HEK293 (cell line): ENCODE results near the gene RFNG.

Source experiments
- FEZF1 ChIP-seq: fragments of 450-650 bp; formaldehyde crosslinking; IDR thresholded peaks from 2 replicates; pipeline ENCODE4 v1.5.1; 2016; ENCODE audit warnings: missing biosample characterization, missing genetic modification characterization
- HOXC10 ChIP-seq: sonication (generic); formaldehyde crosslinking; IDR thresholded peaks from 2 replicates; pipeline ENCODE4 v1.8.1; 2023; ENCODE audit warnings: mild to moderate bottlenecking, missing genetic modification reagents
- MEIS1 ChIP-seq: sonication (generic); formaldehyde crosslinking; IDR thresholded peaks from 2 replicates; pipeline ENCODE4 v1.8.1; 2022; ENCODE audit warnings: missing genetic modification reagents, mild to moderate bottlenecking, borderline replicate concordance
- MYNN ChIP-seq: fragments of 450-650 bp; formaldehyde crosslinking; IDR thresholded peaks from 2 replicates; pipeline ENCODE4 v1.5.1; 2016; ENCODE audit warnings: missing biosample characterization, missing genetic modification characterization, borderline replicate concordance
- SALL2 ChIP-seq: fragments of 450-650 bp; formaldehyde crosslinking; IDR thresholded peaks from 2 replicates; pipeline ENCODE4 v1.5.0; 2017; ENCODE audit warnings: missing biosample characterization, mild to moderate bottlenecking, missing genetic modification characterization, borderline replicate concordance
- SCRT2 ChIP-seq: fragments of 450-650 bp; formaldehyde crosslinking; IDR thresholded peaks from 2 replicates; pipeline ENCODE4 v1.5.1; 2016; ENCODE audit warnings: missing biosample characterization, missing genetic modification characterization
- YY1 ChIP-seq: fragments of 450-650 bp; formaldehyde crosslinking; IDR thresholded peaks from 2 replicates; pipeline ENCODE4 v1.5.1; 2018; ENCODE audit warnings: missing biosample characterization, missing genetic modification characterization
- ZBTB17 ChIP-seq: fragments of 450-650 bp; formaldehyde crosslinking; IDR thresholded peaks from 2 replicates; pipeline ENCODE4 v1.5.1; 2016; ENCODE audit warnings: missing biosample characterization, missing genetic modification characterization
- ZFHX2 ChIP-seq: fragments of 450-650 bp; formaldehyde crosslinking; conservative IDR thresholded peaks from 2 replicates; pipeline ENCODE4 v1.5.1; 2016; ENCODE audit warnings: missing biosample characterization, missing genetic modification characterization
- ZNF16 ChIP-seq: fragments of 450-650 bp; formaldehyde crosslinking; IDR thresholded peaks from 2 replicates; pipeline ENCODE4 v1.5.1; 2016; ENCODE audit warnings: low read depth, missing biosample characterization, missing genetic modification characterization
- ZNF433 ChIP-seq: fragments of 450-650 bp; formaldehyde crosslinking; IDR thresholded peaks from 2 replicates; pipeline ENCODE4 v1.5.1; 2016; ENCODE audit warnings: missing biosample characterization, missing genetic modification characterization, low read depth
- ZNF571 ChIP-seq: fragments of 450-650 bp; formaldehyde crosslinking; IDR thresholded peaks from 2 replicates; pipeline ENCODE4 v1.5.0; 2017; ENCODE audit warnings: missing biosample characterization, missing genetic modification characterization
- ZNF623 ChIP-seq: fragments of 450-650 bp; formaldehyde crosslinking; IDR thresholded peaks from 2 replicates; pipeline ENCODE4 v1.5.1; 2016; ENCODE audit warnings: missing biosample characterization, missing genetic modification characterization
- ZNF777 ChIP-seq: fragments of 450-650 bp; formaldehyde crosslinking; IDR thresholded peaks from 2 replicates; pipeline ENCODE4 v1.5.1; 2017; ENCODE audit warnings: missing biosample characterization, missing genetic modification characterization, borderline replicate concordance
- ZNF837 ChIP-seq: fragments of 450-650 bp; formaldehyde crosslinking; IDR thresholded peaks from 2 replicates; pipeline ENCODE4 v1.5.1; 2016; ENCODE audit warnings: missing biosample characterization, missing genetic modification characterization
- ZNF843 ChIP-seq: fragments of 450-650 bp; formaldehyde crosslinking; IDR thresholded peaks from 2 replicates; pipeline ENCODE4 v1.5.1; 2016; ENCODE audit warnings: missing biosample characterization, missing genetic modification characterization
- TF ChIP-seq, protein P1 (sequence below): fragments of 450-650 bp; formaldehyde crosslinking; IDR thresholded peaks from 2 replicates; pipeline ENCODE4 v1.5.1; 2016; ENCODE audit warnings: missing biosample characterization, missing genetic modification characterization
- TF ChIP-seq, protein P2 (sequence below): fragments of 450-650 bp; formaldehyde crosslinking; IDR thresholded peaks from 2 replicates; pipeline ENCODE4 v1.5.1; 2017; ENCODE audit warnings: missing biosample characterization, missing genetic modification characterization
- TF ChIP-seq, protein P3 (sequence below): fragments of 450-650 bp; formaldehyde crosslinking; IDR thresholded peaks from 2 replicates; pipeline ENCODE4 v1.5.1; 2016; ENCODE audit warnings: missing biosample characterization, missing genetic modification characterization
- TF ChIP-seq, protein P4 (sequence below): fragments of 450-650 bp; formaldehyde crosslinking; IDR thresholded peaks from 2 replicates; pipeline ENCODE4 v1.5.1; 2016; ENCODE audit warnings: missing biosample characterization, missing genetic modification characterization, borderline replicate concordance
- TF ChIP-seq, protein P5 (sequence below): fragments of 450-650 bp; formaldehyde crosslinking; IDR thresholded peaks from 2 replicates; pipeline ENCODE4 v1.5.1; 2016; ENCODE audit warnings: missing biosample characterization, missing genetic modification characterization, low read depth
- TF ChIP-seq, protein P6 (sequence below): fragments of 450-650 bp; formaldehyde crosslinking; IDR thresholded peaks from 2 replicates; pipeline ENCODE4 v1.5.1; 2017; ENCODE audit warnings: missing biosample characterization, missing genetic modification characterization
- TF ChIP-seq, protein P7 (sequence below): fragments of 450-650 bp; formaldehyde crosslinking; IDR thresholded peaks from 2 replicates; pipeline ENCODE4 v1.5.1; 2016; ENCODE audit warnings: missing biosample characterization, missing genetic modification characterization

The RFNG gene

DNA sequence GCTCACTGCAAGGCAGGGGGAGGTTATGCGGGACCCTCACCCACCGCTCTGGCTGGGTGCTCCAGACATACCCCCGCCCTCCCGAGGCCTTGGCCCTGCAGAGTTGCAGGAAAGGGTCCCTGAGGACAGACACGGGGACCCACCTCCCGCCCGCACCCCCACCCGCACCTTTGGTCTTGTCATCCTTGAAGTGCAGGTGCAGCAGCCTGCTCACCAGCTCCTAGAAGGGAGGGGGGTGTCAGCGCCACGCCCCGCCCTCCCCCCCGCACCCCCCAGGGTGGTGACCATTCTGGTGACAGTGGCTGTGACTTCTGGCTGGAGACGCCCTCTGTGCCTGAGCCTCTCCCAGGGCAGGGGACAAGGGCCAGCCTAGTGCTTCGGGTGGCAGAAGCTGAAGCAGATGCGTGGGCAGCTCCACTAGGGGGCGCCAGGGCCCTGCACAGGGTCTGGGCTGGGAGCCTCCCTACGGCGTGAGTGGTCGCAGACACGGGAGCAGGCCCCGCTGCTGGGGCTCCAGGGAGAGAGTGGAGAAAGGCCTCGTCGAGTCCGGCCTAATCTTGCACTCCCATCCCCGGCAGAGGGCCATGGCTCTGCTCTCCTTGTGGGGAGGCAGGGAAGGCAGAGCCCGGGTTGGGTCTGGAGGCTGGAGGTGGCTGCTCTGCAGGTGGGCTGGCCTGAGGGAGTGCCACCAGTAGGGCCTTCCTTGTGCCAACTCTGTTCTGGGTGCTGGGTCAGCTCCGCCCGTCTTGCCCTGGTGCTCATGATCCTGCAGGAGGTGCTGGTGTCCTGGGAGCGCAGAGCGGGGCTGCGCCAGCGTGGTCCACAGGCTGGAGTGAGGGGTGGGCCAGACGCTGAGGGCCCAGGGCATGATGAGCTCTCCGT is 31.7 kb downstream of the RFNG start (continued):
- no peak for TF ChIP-seq MYNN
- TF ChIP-seq YY1: no peak
- TF ChIP-seq, protein P1, sequence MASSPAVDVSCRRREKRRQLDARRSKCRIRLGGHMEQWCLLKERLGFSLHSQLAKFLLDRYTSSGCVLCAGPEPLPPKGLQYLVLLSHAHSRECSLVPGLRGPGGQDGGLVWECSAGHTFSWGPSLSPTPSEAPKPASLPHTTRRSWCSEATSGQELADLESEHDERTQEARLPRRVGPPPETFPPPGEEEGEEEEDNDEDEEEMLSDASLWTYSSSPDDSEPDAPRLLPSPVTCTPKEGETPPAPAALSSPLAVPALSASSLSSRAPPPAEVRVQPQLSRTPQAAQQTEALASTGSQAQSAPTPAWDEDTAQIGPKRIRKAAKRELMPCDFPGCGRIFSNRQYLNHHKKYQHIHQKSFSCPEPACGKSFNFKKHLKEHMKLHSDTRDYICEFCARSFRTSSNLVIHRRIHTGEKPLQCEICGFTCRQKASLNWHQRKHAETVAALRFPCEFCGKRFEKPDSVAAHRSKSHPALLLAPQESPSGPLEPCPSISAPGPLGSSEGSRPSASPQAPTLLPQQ (tag by site-specific recombination): no peak
- TF ChIP-seq, protein P2, sequence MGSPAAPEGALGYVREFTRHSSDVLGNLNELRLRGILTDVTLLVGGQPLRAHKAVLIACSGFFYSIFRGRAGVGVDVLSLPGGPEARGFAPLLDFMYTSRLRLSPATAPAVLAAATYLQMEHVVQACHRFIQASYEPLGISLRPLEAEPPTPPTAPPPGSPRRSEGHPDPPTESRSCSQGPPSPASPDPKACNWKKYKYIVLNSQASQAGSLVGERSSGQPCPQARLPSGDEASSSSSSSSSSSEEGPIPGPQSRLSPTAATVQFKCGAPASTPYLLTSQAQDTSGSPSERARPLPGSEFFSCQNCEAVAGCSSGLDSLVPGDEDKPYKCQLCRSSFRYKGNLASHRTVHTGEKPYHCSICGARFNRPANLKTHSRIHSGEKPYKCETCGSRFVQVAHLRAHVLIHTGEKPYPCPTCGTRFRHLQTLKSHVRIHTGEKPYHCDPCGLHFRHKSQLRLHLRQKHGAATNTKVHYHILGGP (tag by site-specific recombination): no peak
- no peak for TF ChIP-seq ZNF433 (tag by site-specific recombination)
- TF ChIP-seq, protein P3, sequence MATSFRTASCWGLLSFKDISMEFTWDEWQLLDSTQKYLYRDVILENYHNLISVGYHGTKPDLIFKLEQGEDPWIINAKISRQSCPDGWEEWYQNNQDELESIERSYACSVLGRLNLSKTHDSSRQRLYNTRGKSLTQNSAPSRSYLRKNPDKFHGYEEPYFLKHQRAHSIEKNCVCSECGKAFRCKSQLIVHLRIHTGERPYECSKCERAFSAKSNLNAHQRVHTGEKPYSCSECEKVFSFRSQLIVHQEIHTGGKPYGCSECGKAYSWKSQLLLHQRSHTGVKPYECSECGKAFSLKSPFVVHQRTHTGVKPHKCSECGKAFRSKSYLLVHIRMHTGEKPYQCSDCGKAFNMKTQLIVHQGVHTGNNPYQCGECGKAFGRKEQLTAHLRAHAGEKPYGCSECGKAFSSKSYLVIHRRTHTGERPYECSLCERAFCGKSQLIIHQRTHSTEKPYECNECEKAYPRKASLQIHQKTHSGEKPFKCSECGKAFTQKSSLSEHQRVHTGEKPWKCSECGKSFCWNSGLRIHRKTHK (tag by site-specific recombination): no peak
- TF ChIP-seq SCRT2 (tag by site-specific recombination): no peak
- TF ChIP-seq ZNF777 (tag by site-specific recombination): no peak
- no peak for TF ChIP-seq HOXC10 (CRISPR knock-in tag)
- TF ChIP-seq, protein P4, sequence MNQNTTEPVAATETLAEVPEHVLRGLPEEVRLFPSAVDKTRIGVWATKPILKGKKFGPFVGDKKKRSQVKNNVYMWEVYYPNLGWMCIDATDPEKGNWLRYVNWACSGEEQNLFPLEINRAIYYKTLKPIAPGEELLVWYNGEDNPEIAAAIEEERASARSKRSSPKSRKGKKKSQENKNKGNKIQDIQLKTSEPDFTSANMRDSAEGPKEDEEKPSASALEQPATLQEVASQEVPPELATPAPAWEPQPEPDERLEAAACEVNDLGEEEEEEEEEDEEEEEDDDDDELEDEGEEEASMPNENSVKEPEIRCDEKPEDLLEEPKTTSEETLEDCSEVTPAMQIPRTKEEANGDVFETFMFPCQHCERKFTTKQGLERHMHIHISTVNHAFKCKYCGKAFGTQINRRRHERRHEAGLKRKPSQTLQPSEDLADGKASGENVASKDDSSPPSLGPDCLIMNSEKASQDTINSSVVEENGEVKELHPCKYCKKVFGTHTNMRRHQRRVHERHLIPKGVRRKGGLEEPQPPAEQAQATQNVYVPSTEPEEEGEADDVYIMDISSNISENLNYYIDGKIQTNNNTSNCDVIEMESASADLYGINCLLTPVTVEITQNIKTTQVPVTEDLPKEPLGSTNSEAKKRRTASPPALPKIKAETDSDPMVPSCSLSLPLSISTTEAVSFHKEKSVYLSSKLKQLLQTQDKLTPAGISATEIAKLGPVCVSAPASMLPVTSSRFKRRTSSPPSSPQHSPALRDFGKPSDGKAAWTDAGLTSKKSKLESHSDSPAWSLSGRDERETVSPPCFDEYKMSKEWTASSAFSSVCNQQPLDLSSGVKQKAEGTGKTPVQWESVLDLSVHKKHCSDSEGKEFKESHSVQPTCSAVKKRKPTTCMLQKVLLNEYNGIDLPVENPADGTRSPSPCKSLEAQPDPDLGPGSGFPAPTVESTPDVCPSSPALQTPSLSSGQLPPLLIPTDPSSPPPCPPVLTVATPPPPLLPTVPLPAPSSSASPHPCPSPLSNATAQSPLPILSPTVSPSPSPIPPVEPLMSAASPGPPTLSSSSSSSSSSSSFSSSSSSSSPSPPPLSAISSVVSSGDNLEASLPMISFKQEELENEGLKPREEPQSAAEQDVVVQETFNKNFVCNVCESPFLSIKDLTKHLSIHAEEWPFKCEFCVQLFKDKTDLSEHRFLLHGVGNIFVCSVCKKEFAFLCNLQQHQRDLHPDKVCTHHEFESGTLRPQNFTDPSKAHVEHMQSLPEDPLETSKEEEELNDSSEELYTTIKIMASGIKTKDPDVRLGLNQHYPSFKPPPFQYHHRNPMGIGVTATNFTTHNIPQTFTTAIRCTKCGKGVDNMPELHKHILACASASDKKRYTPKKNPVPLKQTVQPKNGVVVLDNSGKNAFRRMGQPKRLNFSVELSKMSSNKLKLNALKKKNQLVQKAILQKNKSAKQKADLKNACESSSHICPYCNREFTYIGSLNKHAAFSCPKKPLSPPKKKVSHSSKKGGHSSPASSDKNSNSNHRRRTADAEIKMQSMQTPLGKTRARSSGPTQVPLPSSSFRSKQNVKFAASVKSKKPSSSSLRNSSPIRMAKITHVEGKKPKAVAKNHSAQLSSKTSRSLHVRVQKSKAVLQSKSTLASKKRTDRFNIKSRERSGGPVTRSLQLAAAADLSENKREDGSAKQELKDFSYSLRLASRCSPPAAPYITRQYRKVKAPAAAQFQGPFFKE: no peak
- no peak for TF ChIP-seq ZNF16
- no peak for TF ChIP-seq ZNF843 (tag by site-specific recombination)
- no peak for TF ChIP-seq ZNF837 (tag by site-specific recombination)
- TF ChIP-seq, protein P5, sequence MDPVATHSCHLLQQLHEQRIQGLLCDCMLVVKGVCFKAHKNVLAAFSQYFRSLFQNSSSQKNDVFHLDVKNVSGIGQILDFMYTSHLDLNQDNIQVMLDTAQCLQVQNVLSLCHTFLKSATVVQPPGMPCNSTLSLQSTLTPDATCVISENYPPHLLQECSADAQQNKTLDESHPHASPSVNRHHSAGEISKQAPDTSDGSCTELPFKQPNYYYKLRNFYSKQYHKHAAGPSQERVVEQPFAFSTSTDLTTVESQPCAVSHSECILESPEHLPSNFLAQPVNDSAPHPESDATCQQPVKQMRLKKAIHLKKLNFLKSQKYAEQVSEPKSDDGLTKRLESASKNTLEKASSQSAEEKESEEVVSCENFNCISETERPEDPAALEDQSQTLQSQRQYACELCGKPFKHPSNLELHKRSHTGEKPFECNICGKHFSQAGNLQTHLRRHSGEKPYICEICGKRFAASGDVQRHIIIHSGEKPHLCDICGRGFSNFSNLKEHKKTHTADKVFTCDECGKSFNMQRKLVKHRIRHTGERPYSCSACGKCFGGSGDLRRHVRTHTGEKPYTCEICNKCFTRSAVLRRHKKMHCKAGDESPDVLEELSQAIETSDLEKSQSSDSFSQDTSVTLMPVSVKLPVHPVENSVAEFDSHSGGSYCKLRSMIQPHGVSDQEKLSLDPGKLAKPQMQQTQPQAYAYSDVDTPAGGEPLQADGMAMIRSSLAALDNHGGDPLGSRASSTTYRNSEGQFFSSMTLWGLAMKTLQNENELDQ (tag by site-specific recombination): no peak
- TF ChIP-seq, protein P6, sequence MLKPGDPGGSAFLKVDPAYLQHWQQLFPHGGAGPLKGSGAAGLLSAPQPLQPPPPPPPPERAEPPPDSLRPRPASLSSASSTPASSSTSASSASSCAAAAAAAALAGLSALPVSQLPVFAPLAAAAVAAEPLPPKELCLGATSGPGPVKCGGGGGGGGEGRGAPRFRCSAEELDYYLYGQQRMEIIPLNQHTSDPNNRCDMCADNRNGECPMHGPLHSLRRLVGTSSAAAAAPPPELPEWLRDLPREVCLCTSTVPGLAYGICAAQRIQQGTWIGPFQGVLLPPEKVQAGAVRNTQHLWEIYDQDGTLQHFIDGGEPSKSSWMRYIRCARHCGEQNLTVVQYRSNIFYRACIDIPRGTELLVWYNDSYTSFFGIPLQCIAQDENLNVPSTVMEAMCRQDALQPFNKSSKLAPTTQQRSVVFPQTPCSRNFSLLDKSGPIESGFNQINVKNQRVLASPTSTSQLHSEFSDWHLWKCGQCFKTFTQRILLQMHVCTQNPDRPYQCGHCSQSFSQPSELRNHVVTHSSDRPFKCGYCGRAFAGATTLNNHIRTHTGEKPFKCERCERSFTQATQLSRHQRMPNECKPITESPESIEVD (tag by site-specific recombination): no peak
- no peak for TF ChIP-seq SALL2 (tag by site-specific recombination)
- TF ChIP-seq ZNF623 (tag by site-specific recombination): no peak
- TF ChIP-seq ZFHX2 (tag by site-specific recombination): peak; percentile 76
- peak; percentile 57 for TF ChIP-seq ZBTB17 (tag by site-specific recombination)
- TF ChIP-seq ZNF571: no peak
- TF ChIP-seq MEIS1 (CRISPR knock-in tag): no peak
- TF ChIP-seq FEZF1 (tag by site-specific recombination): no peak
- TF ChIP-seq, protein P7, sequence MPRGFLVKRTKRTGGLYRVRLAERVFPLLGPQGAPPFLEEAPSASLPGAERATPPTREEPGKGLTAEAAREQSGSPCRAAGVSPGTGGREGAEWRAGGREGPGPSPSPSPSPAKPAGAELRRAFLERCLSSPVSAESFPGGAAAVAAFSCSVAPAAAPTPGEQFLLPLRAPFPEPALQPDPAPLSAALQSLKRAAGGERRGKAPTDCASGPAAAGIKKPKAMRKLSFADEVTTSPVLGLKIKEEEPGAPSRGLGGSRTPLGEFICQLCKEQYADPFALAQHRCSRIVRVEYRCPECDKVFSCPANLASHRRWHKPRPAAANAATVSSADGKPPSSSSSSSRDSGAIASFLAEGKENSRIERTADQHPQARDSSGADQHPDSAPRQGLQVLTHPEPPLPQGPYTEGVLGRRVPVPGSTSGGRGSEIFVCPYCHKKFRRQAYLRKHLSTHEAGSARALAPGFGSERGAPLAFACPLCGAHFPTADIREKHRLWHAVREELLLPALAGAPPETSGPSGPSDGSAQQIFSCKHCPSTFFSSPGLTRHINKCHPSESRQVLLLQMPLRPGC (tag by site-specific recombination): no peak
